Measurements from ENCODE around the gene SPEF1. TPM values are rescaled to one million over a fixed set of nuclear protein-coding genes. Genes with fewer than 3 reads are reported as not detected.
A peak's percentile ranks its signal among the peaks of the same experiment; 100 is the strongest.

The SPEF1 gene
- total and polyA plus RNA-seq, 2 of the 13 experiments (the other 11 are each of a cell fraction or from before 2014, with no cell fraction given) = 0.11 to 0.27 TPM

GRCh38 chr20:3767427-3768341, 13.6 kb downstream of the SPEF1 start, which contains the start of gene ADISSP (continued):
- TF ChIP-seq ZNF362 (CRISPR knock-in tag; IDR thresholded peaks at IDR 0.05; ENCODE audit: borderline replicate concordance) = no peak; the same call in 1 of the 2 replicates
- TF ChIP-seq ZNF709 (CRISPR knock-in tag; IDR thresholded peaks at IDR 0.05) = peak; percentile 98
- TF ChIP-seq SKI (IDR thresholded peaks at IDR 0.05; ENCODE audit: partially characterized antibody) = peak; percentile 54
- TF ChIP-seq SOX13 (IDR thresholded peaks at IDR 0.05) = 0 out of 2 replicates have a peak, but pooled peaks have one; percentile 24
- TF ChIP-seq SOX13 (CRISPR knock-in tag; conservative IDR thresholded peaks at IDR 0.05 in 1 of 2, IDR thresholded peaks at IDR 0.05 in 1 of 2) = no peak; a peak in 2 of 4 replicates
- TF ChIP-seq MED13 (CRISPR knock-in tag; IDR thresholded peaks at IDR 0.05) = peak; percentile 92
- peak; percentile 69 for TF ChIP-seq ZNF234 (CRISPR knock-in tag; conservative IDR thresholded peaks at IDR 0.05)
- TF ChIP-seq SIN3A (IDR thresholded peaks at IDR 0.05; ENCODE audit: borderline replicate concordance, low read depth, low read length) = peak; percentile 36; the same call in 1 of the 2 replicates
- TF ChIP-seq ATRX (CRISPR knock-in tag; IDR thresholded peaks at IDR 0.05; ENCODE audit: borderline replicate concordance) = 0 out of 2 replicates have a peak, but pooled peaks have one; percentile 71
- peak; percentile 86; the same call in 1 of the 2 replicates for TF ChIP-seq KLF12 (CRISPR knock-in tag; IDR thresholded peaks at IDR 0.05; ENCODE audit: borderline replicate concordance)
- peak; percentile 51 for TF ChIP-seq ESRRA (CRISPR knock-in tag; IDR thresholded peaks at IDR 0.05; ENCODE audit: low read depth)
- no peak for TF ChIP-seq ZNF33A (CRISPR knock-in tag; IDR thresholded peaks at IDR 0.05; ENCODE audit: borderline replicate concordance)
- no peak for TF ChIP-seq RNF219 (CRISPR knock-in tag; IDR thresholded peaks at IDR 0.05)
- no peak for TF ChIP-seq DDIT3 (CRISPR knock-in tag; IDR thresholded peaks at IDR 0.05)
- TF ChIP-seq ZBTB21 (CRISPR knock-in tag; IDR thresholded peaks at IDR 0.05) = no peak
- peak; percentile 96 for TF ChIP-seq ZGPAT (CRISPR knock-in tag; IDR thresholded peaks at IDR 0.05)
- no peak; the same call in 1 of the 2 replicates for TF ChIP-seq SMAD1 (CRISPR knock-in tag; IDR thresholded peaks at IDR 0.05; ENCODE audit: borderline replicate concordance, low read depth)
- TF ChIP-seq ZNF800 (CRISPR knock-in tag; IDR thresholded peaks at IDR 0.05) = peak; percentile 71; the same call in 1 of the 2 replicates
